ENCODE data around the gene CNKSR2.
"Not testable (repeated sequence)": the region's sequence is repeated elsewhere in the genome, so short reads cannot be mapped to it uniquely, and the experiment has no call there.

GRCh38 chrX:21544642-21545041 lies 170.4 kb downstream of the CNKSR2 start:
- TF ChIP-seq EP300, CTCF (IDR thresholded peaks at IDR 0.05): not testable (repeated sequence)

Measured in ovary (tissue), 3 donors.